DND-41 (cell line): ENCODE measurements around the gene KAT6B.

Experiments
- ATAC-seq: fragments of 200-7000 bp; cut with Tn5 transposase; 3 replicates; pipeline ENCODE4 v1.9.1; 2021; ENCODE audit warnings: low read depth; ENCODE audit not compliant: insufficient read depth
- DNase-seq: peaks from one replicate; pipeline ENCODE4 v3.0.0-alpha.2; 2020
- H2AFZ ChIP-seq: 2 replicates; pipeline ENCODE4 v1.6.0; 2012; ENCODE audit warnings: low read depth, low read length
- H3K27ac ChIP-seq: 2 replicates; pipeline ENCODE4 v1.5.1; 2012; ENCODE audit warnings: low read length, inconsistent platforms
- H3K27me3 ChIP-seq: fragments of 200-600 bp; sonication (generic); 2 replicates; pipeline ENCODE4 v1.6.0; 2012; ENCODE audit warnings: low read length, mild to moderate bottlenecking, inconsistent platforms; ENCODE audit not compliant: insufficient read depth, poor library complexity
- H3K36me3 ChIP-seq: 2 replicates; pipeline ENCODE4 v1.5.1; 2012; ENCODE audit warnings: low read length, inconsistent platforms; ENCODE audit not compliant: insufficient read depth
- H3K4me1 ChIP-seq: 2 replicates; pipeline ENCODE4 v1.5.1; 2012; ENCODE audit warnings: mild to moderate bottlenecking, low read length; ENCODE audit not compliant: insufficient read depth
- H3K4me2 ChIP-seq: 2 replicates; pipeline ENCODE4 v1.6.0; 2012; ENCODE audit warnings: mild to moderate bottlenecking, moderate library complexity, low read length, inconsistent platforms; ENCODE audit not compliant: insufficient read depth
- H3K4me3 ChIP-seq, 2 experiments: fragments of 200-600 bp in 1 of 2; shearing (Covaris generic) in 1 of 2; 2 replicates each; pipeline ENCODE4 v1.5.1; 2012 to 2016; ENCODE audit warnings: inconsistent platforms in 2 of 2, low read length in 2 of 2, mild to moderate bottlenecking in 2 of 2, low read depth in 1 of 2, moderate library complexity in 1 of 2
- H3K79me2 ChIP-seq: 2 replicates; pipeline ENCODE4 v1.6.0; 2012; ENCODE audit warnings: low read length, inconsistent platforms; ENCODE audit not compliant: insufficient read depth
- H3K9ac ChIP-seq: 2 replicates; pipeline ENCODE4 v1.6.0; 2012; ENCODE audit warnings: low read depth, mild to moderate bottlenecking, inconsistent platforms, low read length, moderate library complexity
- H3K9me3 ChIP-seq: 2 replicates; pipeline ENCODE4 v1.5.1; 2012; ENCODE audit warnings: low read length, moderate library complexity, mild to moderate bottlenecking, inconsistent platforms; ENCODE audit not compliant: insufficient read depth, severe bottlenecking
- H4K20me1 ChIP-seq: 2 replicates; pipeline ENCODE4 v1.6.0; 2012; ENCODE audit warnings: low read length; ENCODE audit not compliant: insufficient read depth
- CTCF ChIP-seq: IDR thresholded peaks from 2 replicates; pipeline ENCODE4 v1.5.1; 2012; ENCODE audit warnings: borderline replicate concordance, low read length, moderate library complexity, mild to moderate bottlenecking; ENCODE audit not compliant: poor library complexity, severe bottlenecking; ENCODE audit errors: extremely low read depth
- EZH2 ChIP-seq: IDR thresholded peaks from 3 replicates; pipeline ENCODE4 v1.6.1; 2012; ENCODE audit warnings: borderline replicate concordance, low read depth, mild to moderate bottlenecking, moderate library complexity, low read length, inconsistent platforms; ENCODE audit not compliant: severe bottlenecking

Gene KAT6B

GRCh38 chr10:74922921-74923320 lies 96.5 kb downstream of the KAT6B start:
- Histone ChIP-seq H3K27ac (no peak overlapping the region), H3K4me1 (no peaks in the 10 kb centered on the region), H3K27me3 (no peaks in the 10 kb centered on the region), H2AFZ (no peak overlapping the region), H3K9ac (no peak overlapping the region), H3K9me3 (no peaks in the 10 kb centered on the region), H3K4me3 (no peak overlapping the region), H3K4me2 (no peak overlapping the region), H4K20me1 (peaks cover 10% of the 10 kb centered on the region), H3K36me3 (no peaks in the 10 kb centered on the region), H3K79me2 (peaks cover 12% of the 10 kb centered on the region)
- no peak for ATAC-seq
- no peak for DNase-seq
- no peak for TF ChIP-seq CTCF
- TF ChIP-seq EZH2 = no peak

GRCh38 chr10:74923556-74923955 lies 97.2 kb downstream of the KAT6B start:
- Histone ChIP-seq H2AFZ (no peak overlapping the region), H4K20me1 (peaks cover 10% of the 10 kb centered on the region), H3K27me3 (no peaks in the 10 kb centered on the region), H3K27ac (no peak overlapping the region), H3K36me3 (no peaks in the 10 kb centered on the region), H3K9me3 (no peaks in the 10 kb centered on the region), H3K4me3 (no peak overlapping the region), H3K79me2 (peaks cover 12% of the 10 kb centered on the region), H3K9ac (no peak overlapping the region), H3K4me1 (no peaks in the 10 kb centered on the region), H3K4me2 (no peak overlapping the region)
- TF ChIP-seq EZH2 = no peak
- no peak for TF ChIP-seq CTCF
- DNase-seq = peak; percentile 19
- peak; percentile 45; the same call in 1 of the 3 replicates for ATAC-seq

- Histone ChIP-seq H3K4me3 (no peak overlapping the region), H3K27ac (no peak overlapping the region), H3K36me3 (no peaks in the 10 kb centered on the region), H3K4me2 (no peak overlapping the region), H4K20me1 (peaks cover 10% of the 10 kb centered on the region), H3K79me2 (peaks cover 12% of the 10 kb centered on the region), H2AFZ (no peak overlapping the region), H3K9ac (no peak overlapping the region), H3K4me1 (no peaks in the 10 kb centered on the region), H3K9me3 (no peaks in the 10 kb centered on the region), H3K27me3 (no peaks in the 10 kb centered on the region)
- DNase-seq = no peak
- no peak for ATAC-seq
- TF ChIP-seq EZH2 (no peak), CTCF (no peak)
Measured at GRCh38 chr10:74924251-74924963, 98.0 kb downstream of the KAT6B start.
